Liver (tissue), 9 donors: ENCODE data around the gene SRSF9. TPM values are rescaled to one million over a fixed set of nuclear protein-coding genes. Genes with fewer than 3 reads are reported as not detected.
A peak's percentile ranks its signal among the peaks of the same experiment; 100 is the strongest.

Experiments
- DNase-seq: peaks from one replicate; pipeline ENCODE4 v3.0.0-alpha.2; 2017; ENCODE audit warnings: low spot score
- H3K27ac ChIP-seq, 2 donors: one replicate each; pipeline ENCODE4 v1.7.0; 2013; ENCODE audit warnings: inconsistent platforms in 2 of 2, low read length in 2 of 2, control low read depth in 1 of 2, low read depth in 1 of 2, mild to moderate bottlenecking in 1 of 2
- H3K27me3 ChIP-seq, 4 donors: one replicate each; pipeline versions ENCODE4 v1.6.1 to v1.7.0; 2013; ENCODE audit warnings: low read length in 3 of 4, inconsistent platforms in 1 of 4, mild to moderate bottlenecking in 1 of 4, moderate library complexity in 1 of 4; ENCODE audit not compliant: control insufficient read depth in 4 of 4, insufficient read depth in 4 of 4
- H3K36me3 ChIP-seq, 4 donors: one replicate each; pipeline versions ENCODE4 v1.6.1 to v1.7.0; 2013; ENCODE audit warnings: low read length in 3 of 4, mild to moderate bottlenecking in 3 of 4, low read depth in 1 of 4, moderate library complexity in 1 of 4; ENCODE audit not compliant: control insufficient read depth in 4 of 4, insufficient read depth in 3 of 4
- H3K4me1 ChIP-seq, 4 donors: one replicate each; pipeline versions ENCODE4 v1.6.1 to v1.7.0; 2013; ENCODE audit warnings: low read length in 3 of 4, mild to moderate bottlenecking in 3 of 4, moderate library complexity in 1 of 4; ENCODE audit not compliant: control insufficient read depth in 4 of 4, insufficient read depth in 4 of 4
- H3K4me3 ChIP-seq, 3 donors: one replicate each; pipeline versions ENCODE4 v1.6.1 to v1.7.0; 2013; ENCODE audit warnings: low read length in 3 of 3, control low read depth in 1 of 3, low read depth in 1 of 3, mild to moderate bottlenecking in 1 of 3
- H3K9ac ChIP-seq, 2 donors: one replicate each; pipeline ENCODE4 v1.7.0; 2013; ENCODE audit warnings: low read length in 2 of 2, mild to moderate bottlenecking in 2 of 2, moderate library complexity in 2 of 2, control low read depth in 1 of 2, low read depth in 1 of 2
- H3K9me3 ChIP-seq, 4 donors: one replicate each; pipeline versions ENCODE4 v1.6.1 to v1.7.0; 2013; ENCODE audit warnings: low read length in 3 of 4; ENCODE audit not compliant: control insufficient read depth in 4 of 4
- CTCF ChIP-seq: fragments of 150-350 bp; IDR thresholded peaks from 2 replicates; pipeline ENCODE4 v1.5.1; 2017; ENCODE audit warnings: improper control_type of control experiment, low read depth, low read length; ENCODE audit not compliant: missing input control
- EGR1 ChIP-seq, 2 donors: IDR thresholded peaks; 2 replicates each; pipeline ENCODE4 v1.6.1; 2016 to 2018; ENCODE audit warnings: antibody characterized with exemption in 2 of 2, low read depth in 2 of 2
- FOXA1 ChIP-seq: IDR thresholded peaks from 2 replicates; pipeline ENCODE4 v1.6.1; 2016; ENCODE audit warnings: antibody characterized with exemption
- FOXA2 ChIP-seq: IDR thresholded peaks from 2 replicates; pipeline ENCODE4 v1.6.1; 2016; ENCODE audit warnings: antibody characterized with exemption
- HNF4G ChIP-seq: IDR thresholded peaks from 2 replicates; pipeline ENCODE4 v1.6.1; 2016; ENCODE audit warnings: antibody characterized with exemption
- JUND ChIP-seq, 2 donors: IDR thresholded peaks; 2 replicates each; pipeline ENCODE4 v1.6.1; 2016; ENCODE audit warnings: antibody characterized with exemption in 2 of 2
- MAX ChIP-seq: IDR thresholded peaks from 2 replicates; pipeline ENCODE4 v1.6.1; 2016; ENCODE audit warnings: antibody characterized with exemption
- NR2F2 ChIP-seq: IDR thresholded peaks from 2 replicates; pipeline ENCODE4 v1.6.1; 2016; ENCODE audit warnings: antibody characterized with exemption
- RAD21 ChIP-seq, 2 donors: IDR thresholded peaks; 2 replicates each; pipeline ENCODE4 v1.6.1; 2016; ENCODE audit warnings: antibody characterized with exemption in 2 of 2, mild to moderate bottlenecking in 2 of 2
- REST ChIP-seq: IDR thresholded peaks from 2 replicates; pipeline ENCODE4 v1.6.1; 2016; ENCODE audit warnings: antibody characterized with exemption, mild to moderate bottlenecking
- SP1 ChIP-seq: IDR thresholded peaks from 2 replicates; pipeline ENCODE4 v1.6.1; 2018; ENCODE audit warnings: antibody characterized with exemption, mild to moderate bottlenecking
- TAF1 ChIP-seq: conservative IDR thresholded peaks from 2 replicates; pipeline ENCODE4 v1.6.1; 2016; ENCODE audit warnings: antibody characterized with exemption, mild to moderate bottlenecking
- YY1 ChIP-seq: IDR thresholded peaks from 2 replicates; pipeline ENCODE4 v1.6.1; 2016; ENCODE audit warnings: antibody characterized with exemption, mild to moderate bottlenecking
- WGBS: extraction: QIAGEN DNeasy Blood & Tissue Kit; methylation state at CpG from one replicate; pipeline ENCODE4 v1.1.7; 2013; 5-methylcytosine and 5-hydroxymethylcytosine counted together
- polyA plus RNA-seq, 2 donors: library from polyadenylated mRNA; stranded (reverse) in 1 of 2; unstranded in 1 of 2; fragments of 200-250 nt in 1 of 2; fragments of >200 nt in 1 of 2; fragmentation: Nextera tagmentation in 1 of 2; extraction: Ambion mirVana in 1 of 2; gene quantifications; one replicate each; pipeline versions ENCODE4 v1.2.1 to v1.2.3, GENCODE V29; 2013 to 2015
- total RNA-seq, 2 donors: library from RNA; depleted of rRNA; stranded (reverse); fragments of >200 nt; gene quantifications; one replicate each; pipeline ENCODE4 v1.2.3, GENCODE V29; 2014
- TF ChIP-seq, protein P1 (sequence below): IDR thresholded peaks from 2 replicates; pipeline ENCODE4 v1.6.1; 2016; ENCODE audit warnings: antibody characterized with exemption
- TF ChIP-seq, protein P2 (sequence below): IDR thresholded peaks from 2 replicates; pipeline ENCODE4 v1.6.1; 2016; ENCODE audit warnings: antibody characterized with exemption
- donor health status: healthy.
- donor health status: healthy.
- donor health status: healthy.
- donor health status: healthy.
- donor health status: healthy.

Gene SRSF9
- total and polyA plus RNA-seq, 4 donors = 45.3 to 98.5 (median 73.3) TPM

DNA sequence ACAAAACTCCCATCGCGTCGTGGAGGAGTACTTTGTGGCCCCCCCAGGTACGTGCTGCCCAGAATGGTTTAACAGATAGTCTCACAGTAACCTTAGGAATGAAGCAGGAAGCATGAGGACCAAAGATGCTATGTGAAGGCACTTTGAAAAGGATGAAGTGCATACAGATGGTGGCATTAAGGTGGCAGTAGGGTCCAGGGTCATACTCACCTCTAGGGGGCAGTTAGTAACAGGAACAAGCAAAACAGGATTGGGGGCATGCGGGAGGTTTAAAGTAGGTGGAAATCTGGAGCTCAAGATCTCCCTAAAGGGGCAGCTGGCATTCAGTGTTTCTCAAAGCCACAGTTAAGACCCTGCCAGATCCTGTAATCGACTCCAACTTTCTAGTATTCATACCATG is 12.4 kb downstream of the SRSF9 start:
- 88% methylated on average over 6 of the region's 6 CpGs for WGBS
- TF ChIP-seq RAD21 (IDR thresholded peaks at IDR 0.05) (peak in 1 of 2 donors; percentile 20), HNF4G (no peak)
- H3K27ac ChIP-seq = no peak overlapping the region
- H3K36me3 ChIP-seq = peaks cover 12 to 52% (median 42%) of the 10 kb centered on the region in 4 donors
- H3K4me1 ChIP-seq = peaks cover 0 to 18% (median 10%) of the 10 kb centered on the region in 4 donors
- H3K4me3 ChIP-seq = no peak overlapping the region
- no peak overlapping the region for H3K9ac ChIP-seq
- no peak for DNase-seq
- H3K9me3 ChIP-seq = no peaks in the 10 kb centered on the region
- no peaks in the 10 kb centered on the region for H3K27me3 ChIP-seq

DNA sequence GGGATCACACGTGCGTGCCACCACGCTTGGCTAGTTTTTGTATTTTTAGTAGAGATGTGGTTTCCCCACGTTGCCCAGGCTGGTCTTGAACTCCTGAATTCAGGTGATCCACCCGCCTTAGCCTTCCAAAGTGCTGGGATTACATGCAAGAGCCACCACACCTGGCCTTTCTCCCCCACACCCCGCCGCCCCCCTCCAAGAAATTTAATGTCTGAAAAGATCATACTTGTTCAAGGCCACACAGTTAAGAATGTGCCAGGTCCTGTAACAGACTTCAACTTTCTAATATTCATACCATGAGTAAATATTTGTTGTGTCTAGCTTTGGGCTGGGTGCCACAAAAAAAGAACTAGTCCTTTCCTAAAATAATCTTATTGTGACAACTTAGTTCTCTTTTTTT is 14.2 kb downstream of the SRSF9 start:
- no peak for DNase-seq
- H3K4me3 ChIP-seq = no peak overlapping the region
- H3K9ac ChIP-seq = no peak overlapping the region
- WGBS = 96% methylated on average over 7 of the region's 7 CpGs
- peaks cover 0 to 19% (median 10%) of the 10 kb centered on the region in 4 donors for H3K4me1 ChIP-seq
- no peak overlapping the region for H3K27ac ChIP-seq
- H3K9me3 ChIP-seq = no peaks in the 10 kb centered on the region
- TF ChIP-seq, protein P1, sequence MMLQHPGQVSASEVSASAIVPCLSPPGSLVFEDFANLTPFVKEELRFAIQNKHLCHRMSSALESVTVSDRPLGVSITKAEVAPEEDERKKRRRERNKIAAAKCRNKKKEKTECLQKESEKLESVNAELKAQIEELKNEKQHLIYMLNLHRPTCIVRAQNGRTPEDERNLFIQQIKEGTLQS = no peak
- no peak for TF ChIP-seq YY1
- TF ChIP-seq MAX = no peak
- no peak for TF ChIP-seq SP1
- TF ChIP-seq REST = no peak
- no peak for TF ChIP-seq TAF1
- no peak for TF ChIP-seq EGR1 (IDR thresholded peaks at IDR 0.05; ENCODE audit: low read depth in 2 of 2)
- TF ChIP-seq HNF4G = no peak
- no peaks in the 10 kb centered on the region for H3K27me3 ChIP-seq
- peaks cover 11 to 38% (median 31%) of the 10 kb centered on the region in 4 donors for H3K36me3 ChIP-seq

- Histone ChIP-seq H3K36me3 (peaks cover 7 to 28% (median 21%) of the 10 kb centered on the region in 4 donors), H3K9ac (no peak overlapping the region), H3K27ac (no peak overlapping the region), H3K4me3 (no peak overlapping the region), H3K9me3 (no peaks in the 10 kb centered on the region), H3K27me3 (no peaks in the 10 kb centered on the region), H3K4me1 (peaks cover 0 to 19% (median 10%) of the 10 kb centered on the region in 4 donors)
- TF ChIP-seq YY1 = no peak
- no peak for TF ChIP-seq FOXA2
- TF ChIP-seq HNF4G = no peak
- TF ChIP-seq RAD21 (IDR thresholded peaks at IDR 0.05) = peak; percentile 11 to 41
- TF ChIP-seq NR2F2 = no peak
- no peak for TF ChIP-seq JUND (IDR thresholded peaks at IDR 0.05)
- no peak for TF ChIP-seq FOXA1
- TF ChIP-seq EGR1 (IDR thresholded peaks at IDR 0.05; ENCODE audit: low read depth in 2 of 2) = no peak
- TF ChIP-seq, protein P2, sequence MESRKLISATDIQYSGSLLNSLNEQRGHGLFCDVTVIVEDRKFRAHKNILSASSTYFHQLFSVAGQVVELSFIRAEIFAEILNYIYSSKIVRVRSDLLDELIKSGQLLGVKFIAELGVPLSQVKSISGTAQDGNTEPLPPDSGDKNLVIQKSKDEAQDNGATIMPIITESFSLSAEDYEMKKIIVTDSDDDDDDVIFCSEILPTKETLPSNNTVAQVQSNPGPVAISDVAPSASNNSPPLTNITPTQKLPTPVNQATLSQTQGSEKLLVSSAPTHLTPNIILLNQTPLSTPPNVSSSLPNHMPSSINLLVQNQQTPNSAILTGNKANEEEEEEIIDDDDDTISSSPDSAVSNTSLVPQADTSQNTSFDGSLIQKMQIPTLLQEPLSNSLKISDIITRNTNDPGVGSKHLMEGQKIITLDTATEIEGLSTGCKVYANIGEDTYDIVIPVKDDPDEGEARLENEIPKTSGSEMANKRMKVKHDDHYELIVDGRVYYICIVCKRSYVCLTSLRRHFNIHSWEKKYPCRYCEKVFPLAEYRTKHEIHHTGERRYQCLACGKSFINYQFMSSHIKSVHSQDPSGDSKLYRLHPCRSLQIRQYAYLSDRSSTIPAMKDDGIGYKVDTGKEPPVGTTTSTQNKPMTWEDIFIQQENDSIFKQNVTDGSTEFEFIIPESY = no peak
- TF ChIP-seq TAF1 = no peak
- no peak for TF ChIP-seq REST
- TF ChIP-seq CTCF = peak; percentile 34
- TF ChIP-seq SP1 = no peak
- DNase-seq = no peak
- 84% methylated on average over 4 of the region's 4 CpGs for WGBS
These were observed 15.6 kb downstream of the SRSF9 start for GRCh38 chr12:120453977-120454376.
